ENCODE results near the gene RELB. TPM values are rescaled to one million over a fixed set of nuclear protein-coding genes. Genes with fewer than 3 reads are reported as not detected.

RELB gene
- total and polyA plus RNA-seq, 9 of the 15 experiments (the other 6 are each of a cell fraction or from before 2014, with no cell fraction given) = 0.15 to 1.1 (median 0.28) TPM; not detected in 2

GRCh38 chr19:44998025-44998424 is 3.2 kb upstream of the RELB start:
- no TSS peak for BruUV-seq (replicated peaks)
- Histone ChIP-seq H3K27ac (ENCODE audit: extremely low read depth, low read depth, low read length) (no peak overlapping the region), H3K9ac (ENCODE audit: insufficient read depth in 1 of 2, low read depth in 2 of 2, low read length in 2 of 2) (no peak overlapping the region), H3K27me3 (ENCODE audit: control insufficient read depth in 2 of 2, insufficient read depth in 2 of 2, low read length in 2 of 2) (no peaks in the 10 kb centered on the region), H3K4me1 (replicated peaks in 1 of 2; ENCODE audit: control insufficient read depth in 2 of 2, insufficient read depth in 2 of 2, low read length in 2 of 2) (peaks cover 3 to 21% of the 10 kb centered on the region in 2 experiments; a peak in 4 of 5 replicates), H3K4me3 (no peak overlapping the region), H4K20me1 (replicated peaks; ENCODE audit: control insufficient read depth, insufficient read depth, low read length) (no peaks in the 10 kb centered on the region), H3K9me3 (replicated peaks; ENCODE audit: control insufficient read depth, insufficient read depth, low read depth, low read length) (no peaks in the 10 kb centered on the region), H3K4me2 (ENCODE audit: insufficient read depth, low read length) (no peak overlapping the region), H2AFZ (ENCODE audit: low read depth, low read length) (no peak overlapping the region), H3K9me1 (ENCODE audit: control insufficient read depth, insufficient read depth, low read length) (no peaks in the 10 kb centered on the region), H3K79me2 (ENCODE audit: control insufficient read depth, insufficient read depth, low read length) (no peaks in the 10 kb centered on the region), H3K36me3 (ENCODE audit: control insufficient read depth, insufficient read depth, low read length) (0 out of 3 replicates have a peak, but pooled peaks cover 2% of the 10 kb centered on the region)
- 0 out of 2 replicates have a peak, but pooled peaks have one; percentile 29 for TF ChIP-seq MAX (CRISPR knock-in tag; IDR thresholded peaks at IDR 0.05)
- peak; percentile 57; the same call in 1 of the 2 replicates for TF ChIP-seq HDAC2 (IDR thresholded peaks at IDR 0.05)
- TF ChIP-seq, protein P1, sequence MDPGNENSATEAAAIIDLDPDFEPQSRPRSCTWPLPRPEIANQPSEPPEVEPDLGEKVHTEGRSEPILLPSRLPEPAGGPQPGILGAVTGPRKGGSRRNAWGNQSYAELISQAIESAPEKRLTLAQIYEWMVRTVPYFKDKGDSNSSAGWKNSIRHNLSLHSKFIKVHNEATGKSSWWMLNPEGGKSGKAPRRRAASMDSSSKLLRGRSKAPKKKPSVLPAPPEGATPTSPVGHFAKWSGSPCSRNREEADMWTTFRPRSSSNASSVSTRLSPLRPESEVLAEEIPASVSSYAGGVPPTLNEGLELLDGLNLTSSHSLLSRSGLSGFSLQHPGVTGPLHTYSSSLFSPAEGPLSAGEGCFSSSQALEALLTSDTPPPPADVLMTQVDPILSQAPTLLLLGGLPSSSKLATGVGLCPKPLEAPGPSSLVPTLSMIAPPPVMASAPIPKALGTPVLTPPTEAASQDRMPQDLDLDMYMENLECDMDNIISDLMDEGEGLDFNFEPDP (CRISPR knock-in tag; IDR thresholded peaks at IDR 0.05) = no peak
- no peak for TF ChIP-seq MTA2 (IDR thresholded peaks at IDR 0.05; ENCODE audit: low read depth)
- peak; percentile 90 for TF ChIP-seq SMARCA5 (IDR thresholded peaks at IDR 0.05)
- no peak for TF ChIP-seq CBX5 (IDR thresholded peaks at IDR 0.05; ENCODE audit: borderline replicate concordance, low read depth)
- TF ChIP-seq BCOR (IDR thresholded peaks at IDR 0.05) = peak; percentile 95
- TF ChIP-seq L3MBTL2 (IDR thresholded peaks at IDR 0.05) = no peak
- peak; percentile 69 to 85 for TF ChIP-seq KDM1A (IDR thresholded peaks at IDR 0.05)
- TF ChIP-seq PBX2 (CRISPR knock-in tag; IDR thresholded peaks at IDR 0.05; ENCODE audit: low read depth) = no peak
- TF ChIP-seq PBX2 (tag; conservative IDR thresholded peaks at IDR 0.05; ENCODE audit: low read depth) = no peak
- no peak for TF ChIP-seq TEAD4 (IDR thresholded peaks at IDR 0.05; ENCODE audit: low read length)
- no peak for TF ChIP-seq TEAD4 (CRISPR knock-in tag; IDR thresholded peaks at IDR 0.05; ENCODE audit: borderline replicate concordance)
- TF ChIP-seq RCOR1 (IDR thresholded peaks at IDR 0.05; ENCODE audit: borderline replicate concordance in 1 of 2, low read depth in 2 of 2, low read length in 2 of 2) = peak in 1 of 2 experiments; percentile 39; a peak in 1 of 4 replicates
- no peak for TF ChIP-seq ZNF785 (CRISPR knock-in tag; IDR thresholded peaks at IDR 0.05)
- no peak for TF ChIP-seq RAD21 (CRISPR knock-in tag; conservative IDR thresholded peaks at IDR 0.05 in 1 of 2, IDR thresholded peaks at IDR 0.05 in 1 of 2)
- TF ChIP-seq HDAC1 (IDR thresholded peaks at IDR 0.05) = peak in 1 of 2 experiments; percentile 42; a peak in 2 of 4 replicates
- CTCF ChIA-PET (ENCODE audit: low intra/inter-chr PET ratio) = interaction anchor here (0.5 kb wide), 1 partner anchor 579 kb away, joined by 4 read pairs; no protein-coding TSS in a partner anchor
- WGBS (ENCODE audit: insufficient coverage, low coverage, missing lambda C conversion rate) = 44% methylated on average over 4 of the region's 4 CpGs
- ATAC-seq (no peak), FAIRE-seq (no peak), DNase-seq (ENCODE audit: extremely low read depth in 1 of 4, low spot score in 3 of 4) (no peak)
- POLR2A ChIA-PET = no interaction called here
- in situ Hi-C loops (cut with MboI) (no loop called here), intact Hi-C loops (cut with micrococcal nuclease) (no loop called here)

Data from K562 (cell line).